Progenitor cell of endocrine pancreas (in vitro differentiated cells): Measurements from ENCODE around the gene SLC6A12. TPM values are rescaled to one million over a fixed set of nuclear protein-coding genes. Genes with fewer than 3 reads are reported as not detected.

ENCODE experiments used
- DNase-seq: peaks from one replicate; pipeline ENCODE4 v3.0.0; 2021; ENCODE audit warnings: low spot score; ENCODE audit not compliant: unreplicated experiment
- H3K27ac Mint-ChIP-seq: 2 replicates; pipeline ENCODE4 v1.8.0; 2021; ENCODE audit warnings: mild to moderate bottlenecking, moderate library complexity, mixed read lengths
- H3K27me3 Mint-ChIP-seq: 2 replicates; pipeline ENCODE4 v1.8.0; 2021; ENCODE audit warnings: mixed read lengths
- H3K36me3 Mint-ChIP-seq: 2 replicates; pipeline ENCODE4 v1.8.0; 2022; ENCODE audit warnings: mixed read lengths; ENCODE audit not compliant: insufficient read depth
- H3K4me1 Mint-ChIP-seq: 2 replicates; pipeline ENCODE4 v1.8.0; 2021; ENCODE audit warnings: low read depth, mixed read lengths
- H3K4me3 Mint-ChIP-seq: 2 replicates; pipeline ENCODE4 v1.8.0; 2021; ENCODE audit warnings: low read depth, mild to moderate bottlenecking, moderate library complexity, mixed read lengths
- H3K9me3 Mint-ChIP-seq: 2 replicates; pipeline ENCODE4 v1.8.0; 2021; ENCODE audit warnings: low read depth, mixed read lengths
- total RNA-seq: library from RNA; stranded (reverse); gene quantifications from 2 replicates; pipeline ENCODE4 v1.2.1, GENCODE V29; 2021
- TF ChIP-seq, protein P1 (sequence below): fragments of 200-600 bp; sonication (generic); IDR thresholded peaks from one replicate; pipeline ENCODE4 v1.5.0; 2021; ENCODE audit warnings: antibody characterized with exemption, mild to moderate bottlenecking; ENCODE audit not compliant: unreplicated experiment

The SLC6A12 gene
- total RNA-seq, 1 donor from 2014 or later, result 3.1 TPM

- Mint-ChIP-seq H3K4me3 (peak overlapping the region; percentile 25), H3K27me3 (peaks cover 17% of the 10 kb centered on the region), H3K4me1 (peaks cover 28% of the 10 kb centered on the region), H3K9me3 (peaks cover 5% of the 10 kb centered on the region), H3K27ac (peak overlapping the region; percentile 85), H3K36me3 (no peaks in the 10 kb centered on the region)
- DNase-seq, result peak; percentile 50
- TF ChIP-seq, protein P1, sequence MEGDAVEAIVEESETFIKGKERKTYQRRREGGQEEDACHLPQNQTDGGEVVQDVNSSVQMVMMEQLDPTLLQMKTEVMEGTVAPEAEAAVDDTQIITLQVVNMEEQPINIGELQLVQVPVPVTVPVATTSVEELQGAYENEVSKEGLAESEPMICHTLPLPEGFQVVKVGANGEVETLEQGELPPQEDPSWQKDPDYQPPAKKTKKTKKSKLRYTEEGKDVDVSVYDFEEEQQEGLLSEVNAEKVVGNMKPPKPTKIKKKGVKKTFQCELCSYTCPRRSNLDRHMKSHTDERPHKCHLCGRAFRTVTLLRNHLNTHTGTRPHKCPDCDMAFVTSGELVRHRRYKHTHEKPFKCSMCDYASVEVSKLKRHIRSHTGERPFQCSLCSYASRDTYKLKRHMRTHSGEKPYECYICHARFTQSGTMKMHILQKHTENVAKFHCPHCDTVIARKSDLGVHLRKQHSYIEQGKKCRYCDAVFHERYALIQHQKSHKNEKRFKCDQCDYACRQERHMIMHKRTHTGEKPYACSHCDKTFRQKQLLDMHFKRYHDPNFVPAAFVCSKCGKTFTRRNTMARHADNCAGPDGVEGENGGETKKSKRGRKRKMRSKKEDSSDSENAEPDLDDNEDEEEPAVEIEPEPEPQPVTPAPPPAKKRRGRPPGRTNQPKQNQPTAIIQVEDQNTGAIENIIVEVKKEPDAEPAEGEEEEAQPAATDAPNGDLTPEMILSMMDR, result no peak
These were observed 38.7 kb upstream of the SLC6A12 start for GRCh38 chr12:252636-253035.

DNA sequence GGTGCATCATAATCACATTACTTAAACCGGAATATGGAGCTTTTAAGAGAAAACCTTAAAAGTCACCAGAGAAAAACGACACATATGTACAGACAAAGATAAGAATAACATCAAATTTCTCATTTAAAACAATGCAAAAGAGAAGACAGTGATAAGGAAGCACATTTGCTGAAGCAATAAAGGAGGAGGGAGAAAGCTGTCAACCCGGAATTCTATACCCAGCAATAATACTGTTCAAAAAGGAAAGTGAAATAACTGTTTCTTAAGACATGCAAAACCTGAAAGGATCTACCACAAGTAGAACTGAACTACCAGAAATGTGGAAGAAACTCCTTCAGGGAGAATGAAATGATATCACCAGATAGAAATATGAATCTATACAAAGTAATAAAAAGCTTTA, 33.3 kb upstream of the SLC6A12 start:
- H3K9me3 Mint-ChIP-seq, result peaks cover 11% of the 10 kb centered on the region
- no peak overlapping the region for H3K4me3 Mint-ChIP-seq
- H3K36me3 Mint-ChIP-seq, result no peaks in the 10 kb centered on the region
- H3K27ac Mint-ChIP-seq, result no peak overlapping the region
- no peaks in the 10 kb centered on the region for H3K27me3 Mint-ChIP-seq
- H3K4me1 Mint-ChIP-seq, result peaks cover 2% of the 10 kb centered on the region
- no peak for DNase-seq
- TF ChIP-seq, protein P1, result no peak

- H3K9me3 Mint-ChIP-seq, result peaks cover 11% of the 10 kb centered on the region
- H3K36me3 Mint-ChIP-seq, result no peaks in the 10 kb centered on the region
- no peak overlapping the region for H3K4me3 Mint-ChIP-seq
- peaks cover 3% of the 10 kb centered on the region for H3K27me3 Mint-ChIP-seq
- H3K27ac Mint-ChIP-seq, result no peak overlapping the region
- TF ChIP-seq, protein P1, result no peak
- no peak for DNase-seq
- no peaks in the 10 kb centered on the region for H3K4me1 Mint-ChIP-seq
These were observed 29.4 kb upstream of the SLC6A12 start for GRCh38 chr12:243381-243780.

DNA sequence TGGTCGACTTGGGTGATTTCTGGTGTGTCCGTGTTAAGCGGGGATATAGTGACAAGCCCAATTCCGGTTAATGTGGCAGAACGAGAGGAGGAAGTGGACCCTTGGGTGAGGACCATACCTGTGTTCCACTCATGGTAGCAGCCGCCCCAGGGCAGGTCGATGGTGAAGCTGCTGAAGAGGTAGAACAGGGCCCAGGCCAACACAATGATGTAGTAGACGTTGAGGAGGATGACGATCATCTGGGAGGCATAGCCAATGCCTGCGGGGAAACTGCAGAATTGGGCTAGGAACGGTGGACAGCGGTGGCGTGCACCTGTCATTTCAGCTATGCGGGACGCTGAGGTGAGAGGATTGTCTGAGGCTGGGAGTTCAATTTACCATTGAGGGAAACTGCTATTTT, 28.5 kb upstream of the SLC6A12 start:
- Mint-ChIP-seq H3K27ac (no peak overlapping the region), H3K27me3 (peaks cover 3% of the 10 kb centered on the region), H3K9me3 (peaks cover 5% of the 10 kb centered on the region), H3K4me1 (no peaks in the 10 kb centered on the region), H3K36me3 (no peaks in the 10 kb centered on the region), H3K4me3 (no peak overlapping the region)
- TF ChIP-seq, protein P1, result no peak
- DNase-seq, result no peak

DNA sequence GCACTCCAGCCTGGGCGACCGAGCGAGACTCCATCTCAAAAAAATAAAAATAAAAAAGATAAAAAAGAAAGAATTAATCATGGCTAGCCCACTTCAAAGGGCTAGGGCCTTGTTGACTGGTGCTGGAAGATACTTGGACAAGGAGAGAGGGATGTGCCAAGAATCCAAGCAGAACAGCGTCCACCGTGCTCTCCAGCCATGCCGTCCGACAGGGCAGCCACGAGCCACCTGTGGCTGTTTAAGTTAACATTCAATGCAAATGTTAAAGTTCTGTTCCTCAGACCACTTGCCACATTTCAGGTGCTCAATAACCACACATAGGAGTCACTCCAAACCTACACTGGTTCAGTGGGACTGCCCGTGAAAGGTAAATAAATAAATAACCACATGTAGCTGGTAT, 27.3 kb upstream of the SLC6A12 start:
- no peak for DNase-seq
- H3K27ac Mint-ChIP-seq, result no peak overlapping the region
- H3K4me3 Mint-ChIP-seq, result no peak overlapping the region
- peaks cover 4% of the 10 kb centered on the region for H3K9me3 Mint-ChIP-seq
- peaks cover 3% of the 10 kb centered on the region for H3K27me3 Mint-ChIP-seq
- TF ChIP-seq, protein P1, result no peak
- H3K4me1 Mint-ChIP-seq, result no peaks in the 10 kb centered on the region
- no peaks in the 10 kb centered on the region for H3K36me3 Mint-ChIP-seq
